IMR-90 (cell line): ENCODE measurements around the gene COPZ1. TPM values are rescaled to one million over a fixed set of nuclear protein-coding genes. Genes with fewer than 3 reads are reported as not detected.

Experiments used
- ATAC-seq: fragments of 200-7000 bp; cut with Tn5 transposase; 2 replicates; pipeline ENCODE4 v1.9.1; 2020; ENCODE audit warnings: low read depth, mild to moderate bottlenecking, moderate library complexity
- BruUV-seq: library from RNA; stranded (reverse); fragments of 400-500 nt; replicated peaks from 2 replicates; lab custom pipeline; 2021; lab: Mats Ljungman, UMichigan
- CTCF ChIA-PET: fragments of 300-600 bp; formaldehyde crosslinking; extraction: SDS; loops from one replicate; lab custom pipeline; 2021; ENCODE audit warnings: antibody characterized with exemption; lab: Yijun Ruan, JAX
- POLR2A ChIA-PET: fragments of 300-600 bp; sonication (Branson Sonifier 250); formaldehyde crosslinking; loops from one replicate; lab custom pipeline; 2022; ENCODE audit warnings: antibody characterized with exemption; ENCODE audit not compliant: unreplicated experiment; lab: Charles Lee
- DNase-seq: peaks from one replicate; pipeline ENCODE4 v3.0.0; 2013
- H2AFZ ChIP-seq: replicated peaks from 2 replicates; pipeline ENCODE3; 2013; ENCODE audit warnings: low read length, mild to moderate bottlenecking; ENCODE audit not compliant: poor library complexity
- H2AK5ac ChIP-seq: 2 replicates; pipeline ENCODE4 v1.6.1; 2013; ENCODE audit warnings: low read depth, low read length, inconsistent platforms
- H2AK9ac ChIP-seq: replicated peaks from 2 replicates; pipeline ENCODE3; 2013; ENCODE audit warnings: mild to moderate bottlenecking, low read depth, low read length, moderate library complexity; ENCODE audit not compliant: poor library complexity
- H2BK120ac ChIP-seq: 2 replicates; pipeline ENCODE4 v1.6.1; 2013; ENCODE audit warnings: low read depth, low read length, inconsistent platforms
- H2BK15ac ChIP-seq: 3 replicates; pipeline ENCODE4 v1.6.1; 2013; ENCODE audit warnings: low read depth, low read length, inconsistent platforms
- H2BK20ac ChIP-seq: 2 replicates; pipeline ENCODE4 v1.6.1; 2013; ENCODE audit warnings: low read depth, mild to moderate bottlenecking, inconsistent platforms, low read length, moderate library complexity
- H2BK5ac ChIP-seq: 2 replicates; pipeline ENCODE4 v1.6.1; 2013; ENCODE audit warnings: mild to moderate bottlenecking, low read depth, low read length, inconsistent platforms; ENCODE audit not compliant: poor library complexity, severe bottlenecking
- H3K14ac ChIP-seq: replicated peaks from 2 replicates; pipeline ENCODE4 v1.6.1; 2013; ENCODE audit warnings: low read depth, low read length, inconsistent platforms
- H3K18ac ChIP-seq: 2 replicates; pipeline ENCODE4 v1.6.1; 2013; ENCODE audit warnings: low read depth, low read length, control low read depth
- H3K23ac ChIP-seq: 2 replicates; pipeline ENCODE4 v1.6.1; 2013; ENCODE audit warnings: low read depth, low read length, inconsistent platforms
- H3K27ac ChIP-seq: 2 replicates; pipeline ENCODE4 v1.5.1; 2013; ENCODE audit warnings: mild to moderate bottlenecking, control low read depth, low read length; ENCODE audit not compliant: insufficient read depth
- H3K27me3 ChIP-seq: 2 replicates; pipeline ENCODE4 v1.6.1; 2013; ENCODE audit warnings: low read length; ENCODE audit not compliant: control insufficient read depth, insufficient read depth
- H3K36me3 ChIP-seq: 2 replicates; pipeline ENCODE4 v1.6.1; 2013; ENCODE audit warnings: low read length, mixed read lengths; ENCODE audit not compliant: control insufficient read depth, insufficient read depth
- H3K4ac ChIP-seq: 2 replicates; pipeline ENCODE4 v1.6.1; 2013; ENCODE audit warnings: low read depth, low read length, inconsistent platforms
- H3K4me1 ChIP-seq: 2 replicates; pipeline ENCODE4 v1.6.1; 2013; ENCODE audit warnings: low read length, mixed read lengths; ENCODE audit not compliant: control insufficient read depth, insufficient read depth
- H3K4me2 ChIP-seq: 2 replicates; pipeline ENCODE4 v1.6.1; 2013; ENCODE audit warnings: low read depth, mild to moderate bottlenecking, control low read depth, low read length, moderate library complexity
- H3K4me3 ChIP-seq: 2 replicates; pipeline ENCODE4 v1.5.1; 2013; ENCODE audit warnings: low read depth, mild to moderate bottlenecking, control low read depth, low read length, moderate library complexity; ENCODE audit not compliant: insufficient read depth
- H3K56ac ChIP-seq: 2 replicates; pipeline ENCODE4 v1.6.1; 2013; ENCODE audit warnings: low read length, inconsistent platforms; ENCODE audit not compliant: insufficient read depth; ENCODE audit errors: extremely low read depth
- H3K79me1 ChIP-seq, 2 experiments: 2 replicates each; pipeline ENCODE4 v1.6.1; 2013; ENCODE audit warnings: low read length in 2 of 2, inconsistent platforms in 1 of 2, low read depth in 1 of 2
- H3K9ac ChIP-seq: 2 replicates; pipeline ENCODE4 v1.6.1; 2013; ENCODE audit warnings: low read depth, low read length, control low read depth
- H3K9me1 ChIP-seq: 2 replicates; pipeline ENCODE4 v1.6.1; 2013; ENCODE audit warnings: low read length, inconsistent platforms; ENCODE audit not compliant: insufficient read depth
- H3K9me3 ChIP-seq: 2 replicates; pipeline ENCODE4 v1.6.1; 2013; ENCODE audit warnings: low read length; ENCODE audit not compliant: control insufficient read depth, insufficient read depth
- H4K20me1 ChIP-seq: 2 replicates; pipeline ENCODE4 v1.6.1; 2013; ENCODE audit warnings: low read length, inconsistent platforms; ENCODE audit not compliant: insufficient read depth
- H4K5ac ChIP-seq: 2 replicates; pipeline ENCODE4 v1.6.1; 2013; ENCODE audit warnings: mild to moderate bottlenecking, low read depth, low read length, control low read depth
- H4K8ac ChIP-seq, 2 experiments: 2 replicates each; pipeline ENCODE4 v1.6.1; 2013; ENCODE audit warnings: low read depth in 2 of 2, low read length in 2 of 2, control low read depth in 1 of 2, inconsistent platforms in 1 of 2
- H4K91ac ChIP-seq: 2 replicates; pipeline ENCODE4 v1.6.1; 2013; ENCODE audit warnings: low read depth, low read length, inconsistent platforms; ENCODE audit not compliant: insufficient read depth
- BHLHE40 ChIP-seq: fragments of 150-350 bp; IDR thresholded peaks from 2 replicates; pipeline ENCODE4 v1.6.1; 2016; ENCODE audit warnings: mild to moderate bottlenecking, low read depth, low read length
- CTCF ChIP-seq: conservative IDR thresholded peaks from 2 replicates; pipeline ENCODE4 v1.5.1; 2012; ENCODE audit warnings: mild to moderate bottlenecking, low read depth, low read length, improper control_type of control experiment
- POLR2A ChIP-seq: IDR thresholded peaks from 2 replicates; pipeline ENCODE4 v1.6.1; 2012; ENCODE audit warnings: mild to moderate bottlenecking, low read depth, low read length
- RCOR1 ChIP-seq: IDR thresholded peaks from 2 replicates; pipeline ENCODE4 v1.6.1; 2012; ENCODE audit warnings: mild to moderate bottlenecking, low read length, improper control_type of control experiment; ENCODE audit not compliant: insufficient replicate concordance
- WGBS, 2 experiments: methylation state at CpG; one replicate each; pipeline versions ENCODE4 v1.1.5 to v1.1.7; 2013; ENCODE audit warnings: missing lambda C conversion rate in 2 of 2; ENCODE audit not compliant: insufficient read length in 1 of 2; ENCODE audit errors: extremely low coverage in 2 of 2; 5-methylcytosine and 5-hydroxymethylcytosine counted together
- dilution Hi-C: fragments of 300-500 bp; cut with HindIII; formaldehyde crosslinking; loops from one replicate; pipeline ENCODE4 v1.14.3; 2018; ENCODE audit warnings: low sequenced_read_pairs; ENCODE audit not compliant: unreplicated experiment
- in situ Hi-C: fragments of 300-500 bp; cut with MboI; formaldehyde crosslinking; loops from 3 replicates; pipeline ENCODE4 v1.14.3; 2019; ENCODE audit warnings: low sequenced_read_pairs, inconsistent platforms, mixed read lengths
- intact Hi-C: fragments of 100-400 bp; cut with micrococcal nuclease; formaldehyde crosslinking; loops from 2 replicates; pipeline ENCODE4 v1.10.0; 2022
- polyA plus RNA-seq, 3 experiments: library from polyadenylated mRNA; depleted of rRNA; stranded (reverse); fragments of >200 nt; gene quantifications; 2 replicates each; pipeline ENCODE4 v1.2.3, GENCODE V29; 2012; ENCODE audit warnings: low replicate concordance in 1 of 3
- total RNA-seq: library from RNA; depleted of rRNA; stranded (reverse); fragments of >200 nt; gene quantifications from 2 replicates; pipeline ENCODE4 v1.2.3, GENCODE V29; 2012
- TF ChIP-seq, protein P1 (sequence below): fragments of 150-350 bp; IDR thresholded peaks from 2 replicates; pipeline ENCODE4 v1.6.1; 2016; ENCODE audit warnings: low read depth, mild to moderate bottlenecking, low read length, moderate library complexity, borderline replicate concordance

The COPZ1 gene
- total and polyA plus RNA-seq, 2 of the 4 experiments (the other 2 are of a cell fraction) = 187 to 382 TPM

GRCh38 chr12:54389134-54389508, 64.2 kb downstream of the COPZ1 start:
- no peak overlapping the region for H2BK5ac ChIP-seq
- ChIA-PET POLR2A (no interaction called here), CTCF (no interaction called here)
- no peak for TF ChIP-seq CTCF
- TF ChIP-seq, protein P1, sequence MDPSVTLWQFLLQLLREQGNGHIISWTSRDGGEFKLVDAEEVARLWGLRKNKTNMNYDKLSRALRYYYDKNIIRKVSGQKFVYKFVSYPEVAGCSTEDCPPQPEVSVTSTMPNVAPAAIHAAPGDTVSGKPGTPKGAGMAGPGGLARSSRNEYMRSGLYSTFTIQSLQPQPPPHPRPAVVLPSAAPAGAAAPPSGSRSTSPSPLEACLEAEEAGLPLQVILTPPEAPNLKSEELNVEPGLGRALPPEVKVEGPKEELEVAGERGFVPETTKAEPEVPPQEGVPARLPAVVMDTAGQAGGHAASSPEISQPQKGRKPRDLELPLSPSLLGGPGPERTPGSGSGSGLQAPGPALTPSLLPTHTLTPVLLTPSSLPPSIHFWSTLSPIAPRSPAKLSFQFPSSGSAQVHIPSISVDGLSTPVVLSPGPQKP = no peak
- TF ChIP-seq RCOR1 = no peak
- no peak for TF ChIP-seq POLR2A
- TF ChIP-seq BHLHE40 = no peak
- no peak overlapping the region for H2BK120ac ChIP-seq
- no peak overlapping the region for H3K18ac ChIP-seq
- ATAC-seq = no peak
- H3K9me1 ChIP-seq = no peaks in the 10 kb centered on the region; the same call in 1 of the 2 replicates
- H2BK15ac ChIP-seq = no peak overlapping the region
- H3K27ac ChIP-seq = no peak overlapping the region
- H3K79me1 ChIP-seq = peaks cover 0 to 4% of the 10 kb centered on the region in 2 experiments; a peak in 2 of 4 replicates
- DNase-seq = no peak
- intact Hi-C loops (no loop called here), in situ Hi-C loops (no loop called here), dilution Hi-C loops (no loop called here)
- peaks cover 17% of the 10 kb centered on the region for H3K36me3 ChIP-seq
- H3K9me3 ChIP-seq = no peaks in the 10 kb centered on the region
- H3K4me2 ChIP-seq = no peak overlapping the region
- no peak overlapping the region for H4K8ac ChIP-seq
- H3K23ac ChIP-seq = no peak overlapping the region
- no TSS peak for BruUV-seq
- H4K20me1 ChIP-seq = peaks cover 9% of the 10 kb centered on the region
- H4K91ac ChIP-seq = no peak overlapping the region
- H3K14ac ChIP-seq = no peak overlapping the region
- H3K56ac ChIP-seq = no peak overlapping the region
- no CpG with 5 or more reads among the region's 3 CpGs for WGBS, 2 experiments
- H3K9ac ChIP-seq = no peak overlapping the region
- peaks cover 11% of the 10 kb centered on the region for H3K4me1 ChIP-seq
- no peak overlapping the region for H2AK5ac ChIP-seq
- no peak overlapping the region for H4K5ac ChIP-seq
- H2AK9ac ChIP-seq = no peak overlapping the region
- no peak overlapping the region for H3K4me3 ChIP-seq
- H3K27me3 ChIP-seq = no peaks in the 10 kb centered on the region
- no peak overlapping the region for H3K4ac ChIP-seq
- H2AFZ ChIP-seq = no peak overlapping the region
- H2BK20ac ChIP-seq = no peak overlapping the region
